Progenitor cell of endocrine pancreas (in vitro differentiated cells): ENCODE measurements around the gene PXT1. TPM values are rescaled to one million over a fixed set of nuclear protein-coding genes. Genes with fewer than 3 reads are reported as not detected.
"Not testable (repeated sequence)": the region's sequence is repeated elsewhere in the genome, so short reads cannot be mapped to it uniquely, and the experiment has no call there.

Source experiments
- DNase-seq: peaks from one replicate; pipeline ENCODE4 v3.0.0; 2021; ENCODE audit warnings: low spot score; ENCODE audit not compliant: unreplicated experiment
- H3K27ac Mint-ChIP-seq: 2 replicates; pipeline ENCODE4 v1.8.0; 2021; ENCODE audit warnings: mild to moderate bottlenecking, moderate library complexity, mixed read lengths
- H3K27me3 Mint-ChIP-seq: 2 replicates; pipeline ENCODE4 v1.8.0; 2021; ENCODE audit warnings: mixed read lengths
- H3K36me3 Mint-ChIP-seq: 2 replicates; pipeline ENCODE4 v1.8.0; 2022; ENCODE audit warnings: mixed read lengths; ENCODE audit not compliant: insufficient read depth
- H3K4me1 Mint-ChIP-seq: 2 replicates; pipeline ENCODE4 v1.8.0; 2021; ENCODE audit warnings: low read depth, mixed read lengths
- H3K4me3 Mint-ChIP-seq: 2 replicates; pipeline ENCODE4 v1.8.0; 2021; ENCODE audit warnings: low read depth, mild to moderate bottlenecking, moderate library complexity, mixed read lengths
- H3K9me3 Mint-ChIP-seq: 2 replicates; pipeline ENCODE4 v1.8.0; 2021; ENCODE audit warnings: low read depth, mixed read lengths
- CTCF ChIP-seq: fragments of 200-600 bp; sonication (generic); IDR thresholded peaks from one replicate; pipeline ENCODE4 v1.5.0; 2021; ENCODE audit warnings: antibody characterized with exemption, mild to moderate bottlenecking; ENCODE audit not compliant: unreplicated experiment
- total RNA-seq: library from RNA; stranded (reverse); gene quantifications from 2 replicates; pipeline ENCODE4 v1.2.1, GENCODE V29; 2021

The PXT1 gene
- total RNA-seq, 1 donor from 2014 or later: not detected

GRCh38 chr6:36368921-36369865, 73.5 kb downstream of the PXT1 start:
- no peaks in the 10 kb centered on the region for H3K4me1 Mint-ChIP-seq
- H3K27ac Mint-ChIP-seq: no peak overlapping the region
- H3K27me3 Mint-ChIP-seq: peaks cover 19% of the 10 kb centered on the region
- DNase-seq: no peak
- H3K4me3 Mint-ChIP-seq: no peak overlapping the region
- no peaks in the 10 kb centered on the region for H3K36me3 Mint-ChIP-seq
- H3K9me3 Mint-ChIP-seq: no peaks in the 10 kb centered on the region
- no peak for TF ChIP-seq CTCF

- H3K9me3 Mint-ChIP-seq: no peaks in the 10 kb centered on the region
- no peaks in the 10 kb centered on the region for H3K4me1 Mint-ChIP-seq
- H3K27ac Mint-ChIP-seq: no peak overlapping the region
- no peak for TF ChIP-seq CTCF
- no peak overlapping the region for H3K4me3 Mint-ChIP-seq
- H3K36me3 Mint-ChIP-seq: no peaks in the 10 kb centered on the region
- DNase-seq: no peak
- peaks cover 19% of the 10 kb centered on the region for H3K27me3 Mint-ChIP-seq
Observed at GRCh38 chr6:36368421-36368820, 74.2 kb downstream of the PXT1 start.

- DNase-seq: no peak
- Mint-ChIP-seq H3K27me3 (peaks cover 15% of the 10 kb centered on the region), H3K4me3 (no peak overlapping the region), H3K4me1 (no peaks in the 10 kb centered on the region), H3K27ac (no peak overlapping the region), H3K36me3 (no peaks in the 10 kb centered on the region), H3K9me3 (no peaks in the 10 kb centered on the region)
- TF ChIP-seq CTCF: no peak
Observed at GRCh38 chr6:36367743-36368142, 74.9 kb downstream of the PXT1 start.

GRCh38 chr6:36364669-36365479, 77.8 kb downstream of the PXT1 start:
- no peak for TF ChIP-seq CTCF
- DNase-seq: no peak

GRCh38 chr6:36364061-36364635, 78.5 kb downstream of the PXT1 start:
- H3K9me3 Mint-ChIP-seq, H3K36me3 Mint-ChIP-seq, H3K27me3 Mint-ChIP-seq, H3K27ac Mint-ChIP-seq, H3K4me3 Mint-ChIP-seq, H3K4me1 Mint-ChIP-seq, DNase-seq: not testable (repeated sequence)

More at GRCh38 chr6:36364669-36365479, 77.8 kb downstream of the PXT1 start:
- Mint-ChIP-seq H3K4me1 (no peaks in the 10 kb centered on the region), H3K4me3 (no peak overlapping the region), H3K36me3 (no peaks in the 10 kb centered on the region), H3K9me3 (no peaks in the 10 kb centered on the region), H3K27me3 (peaks cover 6% of the 10 kb centered on the region), H3K27ac (no peak overlapping the region)

GRCh38 chr6:36363371-36363752, 79.3 kb downstream of the PXT1 start:
- not testable (repeated sequence) for H3K4me1 Mint-ChIP-seq, DNase-seq, H3K36me3 Mint-ChIP-seq, H3K9me3 Mint-ChIP-seq, H3K27ac Mint-ChIP-seq, H3K27me3 Mint-ChIP-seq, H3K4me3 Mint-ChIP-seq
